ENCODE results near the gene RERG.
A peak's percentile ranks its signal among the peaks of the same experiment; 100 is the strongest.

The RERG gene

GRCh38 chr12:15220915-15221885 is at the start of gene RERG:
Gene RERG, minus strand, starts transcription at chr12:15221417. Its CDS starts 3,928 bp downstream, at chr12:15217489.
- H3K27me3 ChIP-seq (ENCODE audit: control insufficient read depth in 1 of 2, insufficient read depth in 2 of 2, low read length in 2 of 2): peaks cover 4 to 11% of the 10 kb centered on the region in 2 donors
- no peaks in the 10 kb centered on the region for H3K9me3 ChIP-seq (ENCODE audit: control insufficient read depth in 1 of 2, low read length in 2 of 2)
- H3K36me3 ChIP-seq (ENCODE audit: control insufficient read depth in 1 of 2, insufficient read depth in 2 of 2, low read length in 2 of 2): no peaks in the 10 kb centered on the region
- peaks cover 6 to 11% of the 10 kb centered on the region in 2 donors for H3K4me1 ChIP-seq (ENCODE audit: control insufficient read depth in 1 of 2, insufficient read depth in 2 of 2, low read length in 2 of 2)
- peak within 1 kb of the TSS; percentile 65 for H3K27ac ChIP-seq (ENCODE audit: low read depth, low read length)
- peak within 1 kb of the TSS; percentile 70 to 77 for H3K4me3 ChIP-seq (ENCODE audit: low read depth in 1 of 2, low read length in 2 of 2)
- H3K9ac ChIP-seq (ENCODE audit: low read depth in 1 of 2, low read length in 2 of 2): peak within 1 kb of the TSS; percentile 39 to 44

DNA sequence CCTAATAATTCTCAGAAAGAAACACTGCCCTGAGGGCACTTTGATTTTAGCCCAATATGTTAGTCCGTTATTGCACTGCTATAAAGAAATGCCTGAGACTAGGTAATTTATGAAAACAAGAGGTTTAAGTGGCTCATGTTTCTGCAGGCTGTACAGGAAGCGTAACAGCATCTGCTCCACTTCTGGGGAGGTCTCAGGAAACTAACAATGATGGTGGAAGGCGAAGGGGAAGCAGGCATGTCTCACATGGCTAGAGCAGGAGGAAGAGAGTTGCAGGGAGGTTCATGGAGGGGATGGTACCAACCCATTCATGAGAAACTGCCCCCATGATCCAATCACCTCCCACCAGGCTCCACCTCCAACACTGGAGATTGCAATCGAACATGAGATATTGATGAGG is 49.4 kb upstream of the RERG start:
- Histone ChIP-seq H3K36me3 (ENCODE audit: control insufficient read depth in 1 of 2, insufficient read depth in 2 of 2, low read length in 2 of 2) (no peaks in the 10 kb centered on the region), H3K27ac (ENCODE audit: low read depth, low read length) (no peak overlapping the region), H3K4me1 (ENCODE audit: control insufficient read depth in 1 of 2, insufficient read depth in 2 of 2, low read length in 2 of 2) (no peaks in the 10 kb centered on the region), H3K4me3 (ENCODE audit: low read depth in 1 of 2, low read length in 2 of 2) (no peak overlapping the region), H3K27me3 (ENCODE audit: control insufficient read depth in 1 of 2, insufficient read depth in 2 of 2, low read length in 2 of 2) (no peaks in the 10 kb centered on the region), H3K9ac (ENCODE audit: low read depth in 1 of 2, low read length in 2 of 2) (no peak overlapping the region), H3K9me3 (ENCODE audit: control insufficient read depth in 1 of 2, low read length in 2 of 2) (no peaks in the 10 kb centered on the region)

DNA sequence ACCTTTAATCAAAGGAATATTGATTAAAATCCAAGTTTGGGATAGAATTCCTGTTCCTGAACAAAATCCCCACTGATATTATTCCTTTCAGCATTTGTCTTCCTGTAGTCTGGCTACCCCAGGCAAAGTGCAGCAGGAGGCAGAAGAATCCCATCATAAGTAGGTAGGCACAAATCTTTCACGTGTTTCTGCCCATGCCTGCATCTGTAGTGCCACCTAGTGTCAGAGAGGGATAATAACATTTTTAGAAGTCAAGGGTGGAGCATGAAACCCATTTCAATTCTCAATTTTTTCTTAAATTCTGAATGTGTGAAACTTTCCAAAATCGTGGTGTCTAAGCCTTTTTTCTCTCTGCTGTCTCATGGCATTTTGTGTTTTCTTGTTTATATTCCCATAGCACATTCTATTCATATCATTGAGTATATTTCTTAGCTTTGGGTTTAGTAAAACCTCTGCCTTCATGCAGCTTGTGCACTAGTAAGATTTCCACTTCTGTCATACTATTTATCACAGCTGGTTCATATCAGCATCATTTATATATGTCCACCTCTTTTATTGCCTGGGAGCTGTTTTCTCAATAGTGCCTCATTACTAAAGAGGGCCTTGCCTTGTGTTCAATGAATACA is 47.8 kb upstream of the RERG start:
- H3K36me3 ChIP-seq (ENCODE audit: control insufficient read depth in 1 of 2, insufficient read depth in 2 of 2, low read length in 2 of 2): no peaks in the 10 kb centered on the region
- no peak overlapping the region for H3K4me3 ChIP-seq (ENCODE audit: low read depth in 1 of 2, low read length in 2 of 2)
- no peaks in the 10 kb centered on the region for H3K27me3 ChIP-seq (ENCODE audit: control insufficient read depth in 1 of 2, insufficient read depth in 2 of 2, low read length in 2 of 2)
- no peak overlapping the region for H3K9ac ChIP-seq (ENCODE audit: low read depth in 1 of 2, low read length in 2 of 2)
- no peaks in the 10 kb centered on the region for H3K9me3 ChIP-seq (ENCODE audit: control insufficient read depth in 1 of 2, low read length in 2 of 2)
- H3K27ac ChIP-seq (ENCODE audit: low read depth, low read length): no peak overlapping the region
- H3K4me1 ChIP-seq (ENCODE audit: control insufficient read depth in 1 of 2, insufficient read depth in 2 of 2, low read length in 2 of 2): no peaks in the 10 kb centered on the region

- Histone ChIP-seq H3K27me3 (ENCODE audit: control insufficient read depth in 1 of 2, insufficient read depth in 2 of 2, low read length in 2 of 2) (no peaks in the 10 kb centered on the region), H3K4me3 (ENCODE audit: low read depth in 1 of 2, low read length in 2 of 2) (no peak overlapping the region), H3K36me3 (ENCODE audit: control insufficient read depth in 1 of 2, insufficient read depth in 2 of 2, low read length in 2 of 2) (no peaks in the 10 kb centered on the region), H3K27ac (ENCODE audit: low read depth, low read length) (no peak overlapping the region), H3K9me3 (ENCODE audit: control insufficient read depth in 1 of 2, low read length in 2 of 2) (no peaks in the 10 kb centered on the region), H3K4me1 (ENCODE audit: control insufficient read depth in 1 of 2, insufficient read depth in 2 of 2, low read length in 2 of 2) (no peaks in the 10 kb centered on the region), H3K9ac (ENCODE audit: low read depth in 1 of 2, low read length in 2 of 2) (no peak overlapping the region)
Measured at GRCh38 chr12:15268309-15268708, 47.1 kb upstream of the RERG start.

GRCh38 chr12:15265875-15266274 is 44.7 kb upstream of the RERG start:
- H3K36me3 ChIP-seq (ENCODE audit: control insufficient read depth in 1 of 2, insufficient read depth in 2 of 2, low read length in 2 of 2): no peaks in the 10 kb centered on the region
- no peaks in the 10 kb centered on the region for H3K9me3 ChIP-seq (ENCODE audit: control insufficient read depth in 1 of 2, low read length in 2 of 2)
- H3K9ac ChIP-seq (ENCODE audit: low read depth in 1 of 2, low read length in 2 of 2): no peak overlapping the region
- no peaks in the 10 kb centered on the region for H3K27me3 ChIP-seq (ENCODE audit: control insufficient read depth in 1 of 2, insufficient read depth in 2 of 2, low read length in 2 of 2)
- H3K4me3 ChIP-seq (ENCODE audit: low read depth in 1 of 2, low read length in 2 of 2): no peak overlapping the region
- H3K4me1 ChIP-seq (ENCODE audit: control insufficient read depth in 1 of 2, insufficient read depth in 2 of 2, low read length in 2 of 2): no peaks in the 10 kb centered on the region
- no peak overlapping the region for H3K27ac ChIP-seq (ENCODE audit: low read depth, low read length)

- no peak overlapping the region for H3K27ac ChIP-seq (ENCODE audit: low read depth, low read length)
- H3K36me3 ChIP-seq (ENCODE audit: control insufficient read depth in 1 of 2, insufficient read depth in 2 of 2, low read length in 2 of 2): no peaks in the 10 kb centered on the region
- H3K9ac ChIP-seq (ENCODE audit: low read depth in 1 of 2, low read length in 2 of 2): no peak overlapping the region
- no peaks in the 10 kb centered on the region for H3K27me3 ChIP-seq (ENCODE audit: control insufficient read depth in 1 of 2, insufficient read depth in 2 of 2, low read length in 2 of 2)
- H3K4me1 ChIP-seq (ENCODE audit: control insufficient read depth in 1 of 2, insufficient read depth in 2 of 2, low read length in 2 of 2): no peaks in the 10 kb centered on the region
- no peaks in the 10 kb centered on the region for H3K9me3 ChIP-seq (ENCODE audit: control insufficient read depth in 1 of 2, low read length in 2 of 2)
- H3K4me3 ChIP-seq (ENCODE audit: low read depth in 1 of 2, low read length in 2 of 2): no peak overlapping the region
Measured at GRCh38 chr12:15256761-15257160, 35.5 kb upstream of the RERG start.

- Histone ChIP-seq H3K27ac (ENCODE audit: low read depth, low read length) (no peak overlapping the region), H3K9ac (ENCODE audit: low read depth in 1 of 2, low read length in 2 of 2) (no peak overlapping the region), H3K4me1 (ENCODE audit: control insufficient read depth in 1 of 2, insufficient read depth in 2 of 2, low read length in 2 of 2) (no peaks in the 10 kb centered on the region), H3K27me3 (ENCODE audit: control insufficient read depth in 1 of 2, insufficient read depth in 2 of 2, low read length in 2 of 2) (no peaks in the 10 kb centered on the region), H3K9me3 (ENCODE audit: control insufficient read depth in 1 of 2, low read length in 2 of 2) (no peaks in the 10 kb centered on the region), H3K4me3 (ENCODE audit: low read depth in 1 of 2, low read length in 2 of 2) (no peak overlapping the region), H3K36me3 (ENCODE audit: control insufficient read depth in 1 of 2, insufficient read depth in 2 of 2, low read length in 2 of 2) (no peaks in the 10 kb centered on the region)
Measured at GRCh38 chr12:15253990-15254389, 32.8 kb upstream of the RERG start.

GRCh38 chr12:15244926-15245325 is 23.7 kb upstream of the RERG start:
- Histone ChIP-seq H3K4me3 (ENCODE audit: low read depth in 1 of 2, low read length in 2 of 2) (no peak overlapping the region), H3K9ac (ENCODE audit: low read depth in 1 of 2, low read length in 2 of 2) (no peak overlapping the region), H3K4me1 (ENCODE audit: control insufficient read depth in 1 of 2, insufficient read depth in 2 of 2, low read length in 2 of 2) (no peaks in the 10 kb centered on the region), H3K27me3 (ENCODE audit: control insufficient read depth in 1 of 2, insufficient read depth in 2 of 2, low read length in 2 of 2) (peaks cover 0 to 8% of the 10 kb centered on the region in 2 donors), H3K9me3 (ENCODE audit: control insufficient read depth in 1 of 2, low read length in 2 of 2) (no peaks in the 10 kb centered on the region), H3K36me3 (ENCODE audit: control insufficient read depth in 1 of 2, insufficient read depth in 2 of 2, low read length in 2 of 2) (no peaks in the 10 kb centered on the region), H3K27ac (ENCODE audit: low read depth, low read length) (no peak overlapping the region)

DNA sequence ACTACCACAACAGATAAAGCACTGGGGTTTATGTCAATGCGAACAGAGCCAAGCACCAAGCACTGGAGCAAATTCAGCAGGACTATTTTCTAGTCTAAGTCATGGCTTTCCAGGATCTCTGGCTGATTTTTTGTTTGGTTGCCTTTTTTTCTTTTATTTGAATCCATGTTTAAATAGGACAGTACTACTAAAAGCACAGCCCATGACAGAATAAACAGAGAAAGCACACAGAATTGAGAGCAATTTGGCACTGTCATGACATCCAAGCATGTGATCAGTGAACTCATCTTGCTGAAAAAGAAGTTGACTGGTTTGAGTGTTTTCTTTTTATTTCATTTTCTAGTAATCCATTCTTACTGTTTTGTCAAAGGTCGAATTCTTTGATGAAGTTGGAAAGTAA is 23.1 kb upstream of the RERG start:
- Histone ChIP-seq H3K9ac (ENCODE audit: low read depth in 1 of 2, low read length in 2 of 2) (no peak overlapping the region), H3K27ac (ENCODE audit: low read depth, low read length) (no peak overlapping the region), H3K36me3 (ENCODE audit: control insufficient read depth in 1 of 2, insufficient read depth in 2 of 2, low read length in 2 of 2) (no peaks in the 10 kb centered on the region), H3K4me3 (ENCODE audit: low read depth in 1 of 2, low read length in 2 of 2) (no peak overlapping the region), H3K27me3 (ENCODE audit: control insufficient read depth in 1 of 2, insufficient read depth in 2 of 2, low read length in 2 of 2) (peaks cover 0 to 8% of the 10 kb centered on the region in 2 donors), H3K4me1 (ENCODE audit: control insufficient read depth in 1 of 2, insufficient read depth in 2 of 2, low read length in 2 of 2) (no peaks in the 10 kb centered on the region), H3K9me3 (ENCODE audit: control insufficient read depth in 1 of 2, low read length in 2 of 2) (no peaks in the 10 kb centered on the region)

DNA sequence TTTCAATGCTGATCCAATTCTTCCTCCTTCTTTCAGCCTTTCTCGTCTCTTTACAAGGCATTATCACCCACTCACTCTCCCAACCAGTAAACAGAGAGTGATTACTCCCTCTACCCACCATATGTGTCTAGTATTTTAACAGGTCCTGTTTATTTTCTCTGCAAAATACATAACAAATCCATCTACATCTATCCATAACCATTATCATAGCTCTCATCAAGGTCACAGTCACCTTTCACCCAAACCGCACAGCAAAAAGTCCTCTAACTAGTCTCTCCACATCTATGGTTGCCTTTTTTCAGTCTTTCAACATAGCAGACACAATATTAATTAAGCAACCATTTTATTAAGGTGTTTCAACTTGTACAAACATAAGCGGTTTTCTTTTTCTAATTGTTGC is 21.9 kb upstream of the RERG start:
- H3K4me1 ChIP-seq (ENCODE audit: control insufficient read depth in 1 of 2, insufficient read depth in 2 of 2, low read length in 2 of 2): no peaks in the 10 kb centered on the region
- H3K27ac ChIP-seq (ENCODE audit: low read depth, low read length): no peak overlapping the region
- H3K27me3 ChIP-seq (ENCODE audit: control insufficient read depth in 1 of 2, insufficient read depth in 2 of 2, low read length in 2 of 2): peaks cover 0 to 8% of the 10 kb centered on the region in 2 donors
- no peak overlapping the region for H3K9ac ChIP-seq (ENCODE audit: low read depth in 1 of 2, low read length in 2 of 2)
- H3K36me3 ChIP-seq (ENCODE audit: control insufficient read depth in 1 of 2, insufficient read depth in 2 of 2, low read length in 2 of 2): no peaks in the 10 kb centered on the region
- H3K9me3 ChIP-seq (ENCODE audit: control insufficient read depth in 1 of 2, low read length in 2 of 2): no peaks in the 10 kb centered on the region
- H3K4me3 ChIP-seq (ENCODE audit: low read depth in 1 of 2, low read length in 2 of 2): no peak overlapping the region
